HG03139 (cell line): ENCODE data around the gene DDC.

ENCODE experiments used
- ATAC-seq: cut with Tn5 transposase; IDR thresholded peaks from one replicate; pipeline ENCODE4 v1.9.1; 2021; ENCODE audit not compliant: unreplicated experiment

Gene DDC

GRCh38 chr7:50488379-50488778 is 76.8 kb downstream of the DDC start:
- no peak for ATAC-seq

GRCh38 chr7:50486512-50486911 is 78.7 kb downstream of the DDC start:
- ATAC-seq, result no peak

- no peak for ATAC-seq
Measured at GRCh38 chr7:50481867-50482266, 83.3 kb downstream of the DDC start.

- no peak for ATAC-seq
Measured at GRCh38 chr7:50480797-50481196, 84.4 kb downstream of the DDC start.

- ATAC-seq, result no peak
Measured at GRCh38 chr7:50479743-50480517, 85.3 kb downstream of the DDC start.

GRCh38 chr7:50477640-50478039 is 87.6 kb downstream of the DDC start:
- ATAC-seq, result no peak

GRCh38 chr7:50476953-50477625 is 88.1 kb downstream of the DDC start:
- ATAC-seq, result no peak

GRCh38 chr7:50475340-50475739 is 89.9 kb downstream of the DDC start:
- ATAC-seq, result no peak

- no peak for ATAC-seq
Measured at GRCh38 chr7:50474382-50475160, 90.6 kb downstream of the DDC start.

- no peak for ATAC-seq
Measured at GRCh38 chr7:50473531-50473930, 91.7 kb downstream of the DDC start.

- no peak for ATAC-seq
Measured at GRCh38 chr7:50472427-50472826, 92.8 kb downstream of the DDC start.

GRCh38 chr7:50471970-50472369 is 93.2 kb downstream of the DDC start:
- ATAC-seq, result no peak

GRCh38 chr7:50470250-50471163 is 94.7 kb downstream of the DDC start:
- no peak for ATAC-seq

- ATAC-seq, result no peak
Measured at GRCh38 chr7:50469181-50469580, 96.0 kb downstream of the DDC start.

GRCh38 chr7:50467817-50468610 is 97.2 kb downstream of the DDC start:
- peak; percentile 83 for ATAC-seq

GRCh38 chr7:50466815-50467585 is 98.2 kb downstream of the DDC start:
- ATAC-seq, result no peak

GRCh38 chr7:50463035-50463434 is 102.2 kb downstream of the DDC start:
- ATAC-seq, result no peak

- no peak for ATAC-seq
Measured at GRCh38 chr7:50462361-50462760, 102.8 kb downstream of the DDC start.

- ATAC-seq, result no peak
Measured at GRCh38 chr7:50461695-50462094, 103.5 kb downstream of the DDC start.
